AG04449 (cell line): Measurements from ENCODE around the gene PPP1R9B.
A peak's percentile ranks its signal among the peaks of the same experiment; 100 is the strongest.

Experiments
- CTCF ChIA-PET: fragments of 350-600 bp; formaldehyde crosslinking; extraction: SDS; loops from one replicate; lab custom pipeline; 2021; ENCODE audit warnings: antibody characterized with exemption; lab: Yijun Ruan, JAX
- POLR2A ChIA-PET: fragments of 400-600, 350-600 bp; formaldehyde crosslinking; extraction: SDS; loops from one replicate; lab custom pipeline; 2020; ENCODE audit warnings: antibody characterized with exemption, inconsistent platforms; lab: Yijun Ruan, JAX
- DNase-seq: peaks from one replicate; pipeline ENCODE4 v3.0.0-alpha.2; 2010; ENCODE audit warnings: low read depth, low spot score
- H3K4me3 ChIP-seq: 2 replicates; pipeline ENCODE4 v1.5.1; 2011; ENCODE audit warnings: low read depth, mild to moderate bottlenecking, control low read depth, low read length
- TF ChIP-seq, protein P1 (sequence below): IDR thresholded peaks from one replicate; pipeline ENCODE4 v1.5.1; 2011; ENCODE audit warnings: mild to moderate bottlenecking, moderate library complexity, low read length, control low read depth, inconsistent platforms; ENCODE audit not compliant: insufficient read depth; ENCODE audit errors: missing control alignments

The PPP1R9B gene

DNA sequence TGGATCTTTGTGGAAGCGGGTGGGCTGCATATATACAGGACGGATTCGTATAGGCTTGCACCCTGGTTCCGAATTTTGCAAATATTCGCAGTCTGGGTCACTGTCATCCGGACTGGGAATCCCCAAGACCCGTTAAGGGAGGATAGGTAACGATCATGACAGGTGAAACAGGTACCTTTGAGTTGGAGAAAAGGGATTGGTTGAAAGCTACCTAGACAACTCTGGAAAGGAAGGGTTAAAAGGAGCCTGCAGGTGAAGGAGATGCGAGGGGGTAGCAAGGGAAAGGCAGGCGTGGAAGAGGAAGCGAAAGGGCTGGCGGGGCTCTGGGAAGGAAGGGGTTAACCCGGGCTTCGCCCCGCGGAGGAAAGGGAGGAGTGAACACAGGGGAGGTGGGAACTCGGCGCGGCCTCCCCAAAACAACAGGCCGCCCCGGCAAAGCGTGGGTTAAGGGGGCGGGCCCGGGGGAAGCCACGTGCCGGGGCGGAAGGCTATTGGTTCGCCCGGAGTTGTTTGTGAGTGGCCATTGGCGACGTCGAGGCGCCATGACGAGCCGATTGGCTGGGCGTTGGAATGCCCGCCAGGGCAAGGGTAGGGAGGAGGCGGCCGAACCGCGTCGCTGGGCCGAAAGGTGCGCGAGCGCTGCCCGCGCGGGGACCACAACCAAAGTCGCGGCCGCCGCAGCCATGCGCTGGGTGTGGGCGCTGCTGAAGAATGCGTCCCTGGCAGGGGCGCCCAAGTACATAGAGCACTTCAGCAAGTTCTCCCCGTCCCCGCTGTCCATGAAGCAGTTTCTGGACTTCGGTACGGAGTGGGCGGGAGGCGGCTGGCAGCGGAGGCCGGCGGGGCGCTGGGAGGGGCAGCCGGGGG is 55.5 kb downstream of the PPP1R9B start, which contains the start of gene PDK2:
Gene PDK2, plus strand, starts transcription at position 599 of the 867 bp plus-strand sequence. Its CDS starts 85 bp downstream, at position 684.
- H3K4me3 ChIP-seq: peak within 1 kb of the TSS; percentile 89
- ChIA-PET POLR2A (interaction anchor here (0.7 to 1.3 kb wide), 3 partner anchors 33 to 107 kb away, joined by 3 to 5 read pairs (median 3); partner anchors contain the start of gene COL1A1), CTCF (interaction anchor here (0.6 to 9.8 kb wide), 75 partner anchors 8 to 331 kb away, joined by 3 to 280 read pairs (median 7); partner anchors contain the start of genes FAM117A, ITGA3, SGCA and TAC4)
- TF ChIP-seq, protein P1, sequence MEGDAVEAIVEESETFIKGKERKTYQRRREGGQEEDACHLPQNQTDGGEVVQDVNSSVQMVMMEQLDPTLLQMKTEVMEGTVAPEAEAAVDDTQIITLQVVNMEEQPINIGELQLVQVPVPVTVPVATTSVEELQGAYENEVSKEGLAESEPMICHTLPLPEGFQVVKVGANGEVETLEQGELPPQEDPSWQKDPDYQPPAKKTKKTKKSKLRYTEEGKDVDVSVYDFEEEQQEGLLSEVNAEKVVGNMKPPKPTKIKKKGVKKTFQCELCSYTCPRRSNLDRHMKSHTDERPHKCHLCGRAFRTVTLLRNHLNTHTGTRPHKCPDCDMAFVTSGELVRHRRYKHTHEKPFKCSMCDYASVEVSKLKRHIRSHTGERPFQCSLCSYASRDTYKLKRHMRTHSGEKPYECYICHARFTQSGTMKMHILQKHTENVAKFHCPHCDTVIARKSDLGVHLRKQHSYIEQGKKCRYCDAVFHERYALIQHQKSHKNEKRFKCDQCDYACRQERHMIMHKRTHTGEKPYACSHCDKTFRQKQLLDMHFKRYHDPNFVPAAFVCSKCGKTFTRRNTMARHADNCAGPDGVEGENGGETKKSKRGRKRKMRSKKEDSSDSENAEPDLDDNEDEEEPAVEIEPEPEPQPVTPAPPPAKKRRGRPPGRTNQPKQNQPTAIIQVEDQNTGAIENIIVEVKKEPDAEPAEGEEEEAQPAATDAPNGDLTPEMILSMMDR: no peak
- DNase-seq: peak; percentile 47

DNA sequence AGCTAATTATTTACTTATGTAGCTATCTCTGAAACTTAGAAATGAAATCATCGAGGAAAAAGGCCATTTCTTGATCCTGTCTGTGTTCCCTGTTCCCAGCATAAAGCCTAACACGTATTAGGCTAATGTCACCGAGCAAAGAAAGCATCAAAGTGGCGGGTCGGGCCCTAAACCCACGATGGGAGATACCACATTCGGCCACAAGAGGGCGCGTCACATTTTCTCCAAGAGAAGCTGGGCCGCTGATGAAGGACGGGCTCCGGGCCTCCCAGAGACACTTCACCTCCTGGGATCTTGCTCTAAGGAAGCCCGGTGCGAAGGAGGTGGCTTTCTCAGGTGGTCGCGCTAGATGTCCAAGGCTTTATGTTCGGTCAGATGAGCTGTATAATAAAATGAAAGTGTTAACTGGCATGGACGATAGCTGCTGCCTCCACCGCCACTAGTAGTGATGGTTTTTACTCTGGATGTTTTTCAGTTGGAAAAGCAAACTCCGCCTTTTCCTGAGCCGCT is 56.2 kb downstream of the PPP1R9B start:
- TF ChIP-seq, protein P1: peak; percentile 79
- peak overlapping the region; percentile 58 for H3K4me3 ChIP-seq
- ChIA-PET POLR2A (interaction anchor here (1.0 to 1.3 kb wide), 4 partner anchors 16 to 198 kb away, joined by 3 to 5 read pairs (median 4); partner anchors contain the start of gene COL1A1), CTCF (interaction anchor here (0.6 to 9.8 kb wide), 83 partner anchors 8 to 330 kb away, joined by 3 to 280 read pairs (median 6); partner anchors contain the start of genes FAM117A, ITGA3, SGCA and TAC4)
- no peak for DNase-seq

- POLR2A ChIA-PET: interaction anchor here (0.7 to 1.3 kb wide), 5 partner anchors 15 to 198 kb away, joined by 3 to 5 read pairs (median 5); partner anchors contain the start of gene COL1A1
- TF ChIP-seq, protein P1: no peak
- H3K4me3 ChIP-seq: no peak overlapping the region
Measured at GRCh38 chr17:50093807-50094206, 56.7 kb downstream of the PPP1R9B start.

GRCh38 chr17:50093246-50093645 is 57.2 kb downstream of the PPP1R9B start:
- TF ChIP-seq, protein P1: no peak
- POLR2A ChIA-PET: interaction anchor here (0.7 to 1.2 kb wide), 3 partner anchors 15 to 199 kb away, joined by 4 to 5 read pairs (median 5); no protein-coding TSS in a partner anchor
- no peak overlapping the region for H3K4me3 ChIP-seq
- no peak for DNase-seq
- CTCF ChIA-PET: interaction anchor here (1.0 to 9.8 kb wide), 37 partner anchors 9 to 269 kb away, joined by 3 to 280 read pairs (median 14); partner anchors contain the start of gene SGCA

More at GRCh38 chr17:50093807-50094206, 56.7 kb downstream of the PPP1R9B start:
- CTCF ChIA-PET: interaction anchor here (0.6 to 9.8 kb wide), 69 partner anchors 9 to 330 kb away, joined by 3 to 280 read pairs (median 7); partner anchors contain the start of genes FAM117A, ITGA3, SGCA and TAC4
- DNase-seq: no peak

- no peak overlapping the region for H3K4me3 ChIP-seq
- DNase-seq: no peak
- ChIA-PET CTCF (interaction anchor here (1.0 to 9.8 kb wide), 18 partner anchors 11 to 270 kb away, joined by 3 to 280 read pairs (median 23); partner anchors contain the start of gene SGCA), POLR2A (no interaction called here)
- TF ChIP-seq, protein P1: no peak
Measured at GRCh38 chr17:50091918-50092285, 58.6 kb downstream of the PPP1R9B start.
